C1 segment of cervical spinal cord (tissue), 14 donors: ENCODE data around the gene YLPM1.
"Not testable (repeated sequence)": the region's sequence is repeated elsewhere in the genome, so short reads cannot be mapped to it uniquely, and the experiment has no call there.

Source experiments
- DNase-seq, 14 donors: peaks; one replicate each; lab custom pipeline; 2025; lab: John Stamatoyannopoulos, UW

YLPM1 gene, protein sequence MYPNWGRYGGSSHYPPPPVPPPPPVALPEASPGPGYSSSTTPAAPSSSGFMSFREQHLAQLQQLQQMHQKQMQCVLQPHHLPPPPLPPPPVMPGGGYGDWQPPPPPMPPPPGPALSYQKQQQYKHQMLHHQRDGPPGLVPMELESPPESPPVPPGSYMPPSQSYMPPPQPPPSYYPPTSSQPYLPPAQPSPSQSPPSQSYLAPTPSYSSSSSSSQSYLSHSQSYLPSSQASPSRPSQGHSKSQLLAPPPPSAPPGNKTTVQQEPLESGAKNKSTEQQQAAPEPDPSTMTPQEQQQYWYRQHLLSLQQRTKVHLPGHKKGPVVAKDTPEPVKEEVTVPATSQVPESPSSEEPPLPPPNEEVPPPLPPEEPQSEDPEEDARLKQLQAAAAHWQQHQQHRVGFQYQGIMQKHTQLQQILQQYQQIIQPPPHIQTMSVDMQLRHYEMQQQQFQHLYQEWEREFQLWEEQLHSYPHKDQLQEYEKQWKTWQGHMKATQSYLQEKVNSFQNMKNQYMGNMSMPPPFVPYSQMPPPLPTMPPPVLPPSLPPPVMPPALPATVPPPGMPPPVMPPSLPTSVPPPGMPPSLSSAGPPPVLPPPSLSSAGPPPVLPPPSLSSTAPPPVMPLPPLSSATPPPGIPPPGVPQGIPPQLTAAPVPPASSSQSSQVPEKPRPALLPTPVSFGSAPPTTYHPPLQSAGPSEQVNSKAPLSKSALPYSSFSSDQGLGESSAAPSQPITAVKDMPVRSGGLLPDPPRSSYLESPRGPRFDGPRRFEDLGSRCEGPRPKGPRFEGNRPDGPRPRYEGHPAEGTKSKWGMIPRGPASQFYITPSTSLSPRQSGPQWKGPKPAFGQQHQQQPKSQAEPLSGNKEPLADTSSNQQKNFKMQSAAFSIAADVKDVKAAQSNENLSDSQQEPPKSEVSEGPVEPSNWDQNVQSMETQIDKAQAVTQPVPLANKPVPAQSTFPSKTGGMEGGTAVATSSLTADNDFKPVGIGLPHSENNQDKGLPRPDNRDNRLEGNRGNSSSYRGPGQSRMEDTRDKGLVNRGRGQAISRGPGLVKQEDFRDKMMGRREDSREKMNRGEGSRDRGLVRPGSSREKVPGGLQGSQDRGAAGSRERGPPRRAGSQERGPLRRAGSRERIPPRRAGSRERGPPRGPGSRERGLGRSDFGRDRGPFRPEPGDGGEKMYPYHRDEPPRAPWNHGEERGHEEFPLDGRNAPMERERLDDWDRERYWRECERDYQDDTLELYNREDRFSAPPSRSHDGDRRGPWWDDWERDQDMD (N-terminal part only)

DNA sequence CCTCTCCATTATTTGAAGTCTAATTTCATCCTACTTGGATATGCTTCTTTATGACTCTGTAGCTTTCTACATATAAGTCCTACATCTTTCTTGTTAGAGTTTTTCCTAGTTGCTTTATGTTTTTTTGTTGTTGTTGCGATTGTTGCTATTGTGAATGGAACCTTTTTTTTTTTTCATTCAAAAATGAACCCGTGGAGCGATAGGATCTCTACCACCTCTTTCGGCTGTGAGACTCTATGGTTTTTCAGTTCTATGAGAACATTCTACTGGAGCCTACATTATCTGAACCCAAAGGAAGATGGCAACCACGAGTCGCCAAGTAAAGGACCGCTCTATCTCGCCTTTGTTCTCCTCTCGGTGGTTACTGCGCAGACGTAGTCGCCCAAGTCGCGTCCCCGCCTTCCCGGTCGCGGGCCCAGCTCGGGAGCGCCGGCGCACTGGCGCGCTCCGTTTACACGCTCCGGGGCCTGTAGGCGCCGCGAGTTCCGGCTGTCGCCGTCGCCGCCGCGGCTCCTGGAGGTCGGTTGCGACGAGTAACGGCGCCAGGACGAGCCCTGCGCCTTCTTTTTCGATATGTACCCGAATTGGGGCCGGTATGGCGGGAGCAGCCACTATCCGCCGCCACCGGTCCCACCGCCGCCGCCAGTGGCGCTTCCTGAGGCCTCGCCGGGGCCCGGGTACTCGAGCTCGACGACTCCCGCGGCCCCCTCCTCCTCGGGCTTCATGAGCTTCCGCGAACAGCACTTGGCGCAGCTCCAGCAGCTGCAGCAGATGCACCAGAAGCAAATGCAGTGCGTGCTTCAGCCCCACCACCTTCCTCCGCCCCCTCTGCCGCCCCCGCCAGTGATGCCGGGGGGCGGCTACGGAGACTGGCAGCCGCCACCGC is at the start of gene YLPM1:
Gene YLPM1 (plus strand): TSS at position 400 of the 886 bp plus-strand sequence. CDS start 174 bp downstream, at position 574.
- DNase-seq, result peak; percentile 14 to 94 (median 90)

DNA sequence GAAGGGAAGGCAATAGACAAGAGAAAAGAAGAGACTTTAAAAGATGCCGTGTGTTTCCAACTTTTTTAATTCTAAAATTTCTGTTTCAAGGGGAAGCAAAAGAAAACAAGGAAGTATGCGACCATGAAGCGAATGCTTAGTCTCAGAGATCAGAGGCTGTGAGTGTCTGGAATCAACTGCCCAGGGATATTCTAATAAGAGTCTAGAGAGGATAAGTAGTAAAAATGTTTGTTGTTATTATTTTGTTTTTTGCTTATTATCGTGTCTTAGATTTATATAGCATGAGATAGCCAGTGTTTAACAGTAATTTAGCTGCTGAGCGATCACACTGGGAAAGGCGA is 49.8 kb upstream of the YLPM1 start:
- no peak for DNase-seq

DNA sequence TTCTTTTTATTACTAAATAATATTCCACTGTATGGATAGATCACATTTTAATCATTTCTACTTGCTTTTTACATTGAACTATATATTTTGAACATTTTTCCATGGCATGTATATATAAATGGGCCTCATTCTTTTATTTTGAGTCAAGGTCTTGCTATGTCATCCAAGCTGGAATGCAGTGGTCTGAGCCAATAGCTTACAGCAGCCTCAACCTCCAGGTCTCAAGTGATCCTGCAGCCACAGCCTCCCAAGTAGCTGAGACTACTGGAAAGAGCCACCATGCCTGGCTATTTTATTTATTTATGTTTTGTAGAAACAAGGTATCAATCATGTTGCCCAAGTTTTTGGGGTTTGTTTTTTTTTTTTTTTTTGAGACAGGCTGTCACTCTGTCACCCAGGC is 42.6 kb upstream of the YLPM1 start:
- no peak for DNase-seq

DNA sequence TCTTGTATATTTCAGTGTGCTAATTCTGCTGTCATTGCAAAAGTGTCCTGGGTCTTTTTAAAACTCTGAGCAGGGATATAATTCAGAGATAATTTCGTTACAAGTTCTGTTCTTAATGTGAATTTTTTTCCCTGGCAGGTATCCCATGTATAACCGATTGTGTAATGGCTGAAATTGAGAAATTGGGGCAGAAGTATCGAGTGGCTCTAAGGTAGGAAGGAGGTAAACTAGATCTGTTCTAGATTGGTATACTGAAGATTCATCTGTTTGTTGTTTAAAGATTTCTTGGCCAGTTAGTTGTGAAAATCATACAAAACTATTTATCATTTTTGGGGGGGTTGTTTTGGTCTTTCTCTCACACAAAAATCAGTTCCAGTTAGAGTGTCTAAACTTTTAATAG is 40.0 kb upstream of the YLPM1 start:
- DNase-seq, result no peak

DNA sequence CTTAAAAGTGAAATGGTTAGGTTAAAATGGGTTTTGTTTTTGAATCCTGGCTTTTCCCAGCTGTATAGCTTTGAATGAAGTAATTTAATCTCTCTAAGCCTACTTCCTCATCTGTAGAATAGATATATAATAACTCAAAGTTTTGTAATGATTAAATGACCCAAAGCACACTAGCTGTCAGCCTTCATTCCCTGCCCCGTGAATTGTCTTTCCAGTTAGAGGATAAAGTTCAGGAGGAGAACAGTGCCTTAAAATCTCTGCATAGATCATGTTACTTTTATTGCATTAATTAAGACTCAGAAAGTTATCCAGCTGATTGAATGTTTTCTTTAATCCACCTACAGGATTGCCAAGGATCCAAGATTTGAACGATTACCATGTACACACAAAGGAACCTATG is 30.7 kb upstream of the YLPM1 start:
- DNase-seq, result no peak

DNA sequence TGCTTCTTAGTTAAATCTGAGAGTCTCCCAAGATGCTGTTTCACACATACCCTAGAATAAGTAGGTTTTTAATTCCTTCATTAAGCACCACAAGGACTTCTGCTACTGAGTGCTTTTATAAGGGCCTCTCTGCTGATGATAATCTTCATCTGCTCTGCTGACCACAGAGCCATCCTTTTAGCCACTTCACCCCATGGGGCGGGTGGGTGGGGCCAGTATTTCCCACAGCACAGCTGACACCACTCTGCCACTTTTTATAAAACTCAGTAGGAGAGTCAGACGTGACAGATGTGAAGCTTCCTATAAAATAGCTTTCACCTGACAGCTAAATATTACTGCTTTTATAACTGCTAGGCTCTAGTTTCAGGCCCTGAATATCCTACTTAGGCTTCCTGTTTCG is 29.9 kb upstream of the YLPM1 start:
- no peak for DNase-seq

DNA sequence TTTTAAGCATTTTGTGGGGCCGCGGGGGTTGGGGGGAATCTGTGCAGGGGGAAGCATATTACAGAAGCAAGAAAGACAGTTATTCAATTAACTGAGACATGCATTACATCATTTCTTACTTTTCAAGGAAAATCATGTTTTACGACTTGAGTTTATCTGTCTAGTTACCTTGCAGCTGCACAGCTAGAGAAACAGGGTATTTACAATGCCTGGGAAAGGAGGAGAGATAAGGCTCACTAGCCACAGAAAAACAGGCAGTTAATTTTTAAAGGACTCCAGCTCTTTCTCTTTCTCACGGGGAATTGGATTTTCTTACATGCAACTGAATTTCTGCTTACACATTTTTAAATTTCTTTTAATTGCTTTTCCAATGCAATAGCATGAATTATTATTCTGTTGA is 28.0 kb upstream of the YLPM1 start:
- DNase-seq, result no peak

DNA sequence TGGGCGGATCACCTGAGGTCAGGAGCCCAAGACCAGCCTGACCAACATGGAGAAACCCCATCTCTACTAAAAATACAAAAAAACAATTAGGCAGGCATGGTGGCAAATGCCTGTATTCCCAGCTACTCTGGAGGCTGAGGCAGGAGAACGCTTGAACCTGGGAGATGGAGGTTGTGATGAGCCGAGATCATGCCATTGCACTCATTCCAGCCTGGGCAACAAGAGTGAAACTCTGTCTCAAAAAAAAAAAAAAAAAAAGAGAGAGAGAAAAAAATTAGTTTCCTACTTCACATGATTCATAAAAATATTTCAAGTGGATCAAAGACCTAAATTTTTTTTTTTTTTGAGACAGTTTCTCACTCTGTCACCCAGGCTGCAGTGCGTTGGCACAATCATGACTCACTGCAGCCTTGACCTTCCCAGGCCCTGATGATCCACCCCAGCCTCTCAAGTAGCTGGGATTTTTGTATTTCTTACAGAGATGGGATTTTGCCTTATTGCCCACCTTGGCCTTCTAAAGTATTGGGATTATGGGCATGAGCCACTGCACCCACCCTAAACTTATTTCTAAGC is 25.3 kb upstream of the YLPM1 start:
- DNase-seq, result no peak

DNA sequence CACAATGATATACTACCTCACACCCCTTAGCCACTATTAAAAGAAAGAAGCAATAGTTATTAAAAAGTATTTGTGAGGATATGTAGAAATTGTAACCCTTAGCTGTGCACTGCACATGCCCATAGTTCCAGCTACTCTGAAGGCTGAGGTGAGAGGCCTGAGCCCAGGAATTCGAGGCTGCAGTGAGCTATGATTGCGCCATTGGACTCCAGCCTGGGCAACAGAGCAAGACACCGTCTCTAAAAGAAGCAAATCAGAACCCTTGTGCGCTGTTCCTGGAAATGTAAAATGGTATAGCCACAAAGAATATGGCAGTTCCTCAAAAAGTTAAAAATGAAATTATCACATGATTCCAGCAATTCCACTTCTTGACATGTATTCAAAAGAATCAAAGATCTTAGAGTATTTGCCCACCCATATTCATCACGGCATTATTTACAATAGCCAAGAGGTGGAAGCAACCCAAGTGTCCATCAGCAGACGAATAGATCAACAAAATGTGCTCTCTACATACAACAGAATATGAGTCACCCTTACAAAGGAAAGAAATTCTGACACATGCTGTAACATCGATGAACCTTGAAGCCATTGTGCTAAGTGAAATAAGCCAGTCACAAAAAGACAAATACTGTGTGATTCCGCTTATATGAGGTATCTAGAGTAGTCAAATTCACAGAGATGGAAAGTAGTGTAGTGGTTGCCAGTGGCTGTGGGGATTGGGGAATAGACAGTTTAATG is 23.7 kb upstream of the YLPM1 start:
- DNase-seq, result no peak

DNA sequence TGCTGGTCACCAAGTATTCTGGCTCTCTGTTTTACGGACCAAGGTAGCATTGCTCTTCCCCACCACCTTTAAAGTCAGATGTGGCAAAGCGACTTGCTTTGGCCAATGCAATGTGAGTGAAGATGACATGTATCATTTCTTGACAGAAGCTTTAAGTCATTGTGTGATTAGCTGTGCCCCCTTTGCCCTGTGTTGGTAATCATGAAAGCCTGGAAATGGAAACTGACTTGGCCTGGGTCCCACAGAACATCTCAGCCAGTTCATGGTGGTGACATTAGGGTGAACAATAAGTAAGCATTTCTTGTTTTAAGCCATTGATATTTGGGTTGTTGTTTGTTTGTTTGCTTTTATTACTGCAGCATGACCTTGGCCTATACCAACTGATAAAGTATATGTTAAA is 15.9 kb upstream of the YLPM1 start:
- DNase-seq, result no peak

DNA sequence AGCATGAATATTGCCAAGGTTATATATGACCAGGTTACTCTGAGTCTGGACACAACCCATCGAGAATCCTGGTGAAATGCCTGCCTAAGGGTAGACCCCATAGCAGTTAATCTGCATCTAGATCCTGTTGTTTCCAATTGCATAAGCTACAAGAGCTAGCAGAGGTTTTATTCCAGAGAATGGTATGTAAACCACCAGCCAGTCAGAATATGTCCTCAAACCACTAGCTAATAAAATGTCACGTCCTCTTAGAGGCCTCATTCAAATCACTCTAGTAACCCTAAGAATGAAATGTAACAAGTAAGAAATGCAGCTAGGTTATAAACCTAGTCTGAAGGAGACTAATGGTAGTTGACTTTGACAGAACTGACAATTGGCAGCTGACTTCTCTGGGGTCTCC is 9.0 kb upstream of the YLPM1 start:
- DNase-seq, result no peak

DNA sequence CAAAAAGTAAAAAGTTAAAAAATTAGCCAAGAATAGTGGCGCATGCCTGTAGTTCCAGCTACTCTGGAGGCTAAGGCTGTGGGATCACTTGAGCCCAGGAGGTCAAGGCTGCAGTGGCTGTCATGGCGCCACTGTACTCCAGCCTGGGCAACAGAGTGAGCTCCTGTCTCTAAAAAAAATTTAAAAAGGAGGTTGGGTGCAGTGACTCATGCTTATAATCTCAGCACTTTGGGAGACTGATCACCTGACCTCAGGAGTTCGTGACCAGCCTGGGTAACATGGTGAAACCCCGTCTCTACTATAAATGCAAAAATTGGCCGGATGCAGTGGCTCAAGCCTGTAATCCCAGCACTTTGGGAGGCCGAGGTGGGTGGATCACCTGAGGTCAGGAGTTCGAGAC is 8.2 kb upstream of the YLPM1 start:
- DNase-seq, result no peak

DNA sequence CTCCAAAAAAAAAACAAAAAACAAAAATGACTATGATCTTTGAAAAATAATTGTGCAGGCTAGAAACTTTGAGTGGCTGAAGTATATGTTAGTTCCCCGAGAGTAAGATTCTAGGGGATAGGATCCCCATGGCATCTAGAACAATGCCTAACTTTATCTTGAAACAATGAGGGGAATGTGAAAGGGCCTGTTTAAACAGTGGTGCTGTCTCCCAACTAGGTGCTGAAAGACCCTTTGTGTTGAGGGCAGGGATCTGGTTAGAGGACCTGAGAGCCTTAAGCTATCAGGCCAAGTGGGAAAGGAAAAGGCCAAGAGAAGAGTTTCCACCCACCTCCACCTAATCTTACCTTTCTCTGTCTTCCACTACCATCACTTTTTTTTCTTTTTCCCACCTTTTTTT is 6.8 kb upstream of the YLPM1 start:
- DNase-seq, result no peak

DNA sequence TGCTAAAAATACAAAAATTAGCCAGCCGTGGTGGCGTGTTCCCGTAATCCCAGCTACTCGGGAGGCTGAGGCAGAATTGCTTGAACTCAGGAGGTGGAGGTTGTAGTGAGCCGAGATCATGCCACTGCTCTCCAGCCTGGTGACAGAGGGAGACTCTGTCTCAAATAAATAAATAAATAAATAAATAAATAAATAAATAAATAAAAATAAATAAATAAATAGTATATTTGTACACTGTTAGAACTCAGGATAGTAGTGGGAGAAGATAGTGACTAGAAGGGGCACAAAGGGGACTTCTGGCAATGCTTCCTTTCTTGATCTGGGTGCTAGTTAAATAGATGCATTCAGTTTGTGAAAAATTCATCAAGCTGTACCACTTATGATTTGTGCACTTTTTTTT is 4.6 kb upstream of the YLPM1 start:
- DNase-seq, result not testable (repeated sequence)

DNA sequence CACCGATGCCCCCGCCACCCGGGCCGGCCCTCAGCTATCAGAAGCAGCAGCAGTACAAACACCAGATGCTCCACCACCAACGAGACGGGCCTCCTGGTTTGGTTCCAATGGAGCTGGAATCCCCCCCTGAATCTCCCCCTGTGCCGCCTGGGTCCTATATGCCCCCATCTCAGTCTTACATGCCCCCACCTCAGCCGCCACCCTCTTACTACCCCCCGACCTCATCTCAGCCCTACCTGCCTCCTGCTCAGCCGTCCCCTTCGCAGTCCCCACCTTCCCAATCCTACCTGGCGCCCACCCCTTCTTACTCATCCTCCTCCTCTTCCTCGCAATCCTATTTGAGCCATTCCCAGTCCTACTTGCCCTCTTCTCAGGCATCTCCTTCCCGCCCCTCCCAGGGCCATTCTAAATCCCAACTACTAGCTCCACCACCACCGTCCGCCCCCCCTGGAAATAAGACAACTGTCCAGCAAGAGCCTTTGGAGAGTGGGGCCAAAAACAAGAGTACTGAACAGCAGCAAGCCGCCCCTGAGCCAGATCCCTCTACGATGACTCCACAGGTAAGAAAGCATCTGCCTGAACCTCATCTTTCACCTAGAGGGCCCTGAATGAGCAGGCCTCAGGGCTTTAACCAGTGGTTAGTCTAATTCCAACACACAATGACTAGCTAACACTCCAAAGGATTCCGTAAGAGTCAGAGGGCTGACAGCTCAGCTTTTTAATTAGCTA is 851 bp downstream of the YLPM1 start:
- DNase-seq, result peak in 7 of 14 donors; percentile 1 to 44 (median 4)

DNA sequence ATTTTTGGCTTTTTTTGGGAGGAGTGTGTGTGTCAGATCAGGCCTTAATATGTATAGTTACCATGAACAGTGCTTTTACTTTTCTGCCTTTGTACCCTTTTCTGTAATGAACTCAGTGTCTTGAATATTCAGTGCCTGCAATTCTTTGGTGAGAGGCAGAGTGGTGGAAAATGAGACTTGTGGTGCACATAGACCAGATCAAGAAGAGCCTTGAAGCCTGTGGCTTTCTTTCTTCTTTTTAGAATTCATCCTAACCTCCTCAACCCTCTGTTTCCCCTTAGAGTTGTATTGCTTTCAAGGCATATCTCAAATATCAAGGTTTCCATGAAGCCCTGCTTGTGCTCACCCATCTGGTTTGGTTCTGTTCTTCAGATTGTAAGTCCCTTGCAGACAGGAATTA is 2.6 kb downstream of the YLPM1 start:
- DNase-seq, result no peak

DNA sequence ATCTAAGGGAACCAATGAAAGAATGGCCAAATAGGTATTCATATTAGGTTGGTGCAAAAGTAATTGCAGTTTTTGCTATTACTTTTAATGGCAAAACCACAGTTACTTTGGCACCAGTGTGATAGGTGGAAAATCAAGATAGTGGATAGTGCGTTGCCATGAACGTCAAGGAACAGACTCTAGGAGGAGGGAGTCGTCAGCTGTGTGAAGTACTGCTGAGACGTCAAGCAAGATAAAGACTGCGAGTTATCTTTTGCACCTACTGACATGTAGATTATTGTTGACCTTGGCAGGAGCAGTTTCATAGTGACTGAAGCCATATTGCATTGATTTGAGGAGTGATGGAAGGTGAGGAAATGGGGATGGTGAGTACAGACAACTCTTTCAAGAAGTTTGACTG is 8.3 kb downstream of the YLPM1 start:
- DNase-seq, result no peak

DNA sequence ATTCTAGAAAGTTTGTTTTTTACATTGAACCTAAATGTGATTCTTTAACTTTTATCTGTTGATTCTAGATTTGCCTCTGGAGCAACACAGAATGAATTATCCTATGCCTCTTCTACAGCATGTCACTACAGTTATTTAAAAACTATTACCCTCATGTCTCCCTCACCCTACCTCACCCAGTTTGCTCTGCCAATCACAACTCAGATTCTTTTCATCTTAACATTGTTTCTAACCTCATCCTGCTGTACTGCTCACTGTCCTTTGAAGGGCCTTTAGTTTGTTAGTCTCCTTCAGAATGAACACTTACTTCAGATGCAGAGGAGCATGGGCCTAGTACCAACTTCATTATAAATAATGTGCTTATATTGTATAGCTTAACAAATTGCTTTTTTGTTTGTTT is 21.5 kb downstream of the YLPM1 start:
- no peak for DNase-seq

DNA sequence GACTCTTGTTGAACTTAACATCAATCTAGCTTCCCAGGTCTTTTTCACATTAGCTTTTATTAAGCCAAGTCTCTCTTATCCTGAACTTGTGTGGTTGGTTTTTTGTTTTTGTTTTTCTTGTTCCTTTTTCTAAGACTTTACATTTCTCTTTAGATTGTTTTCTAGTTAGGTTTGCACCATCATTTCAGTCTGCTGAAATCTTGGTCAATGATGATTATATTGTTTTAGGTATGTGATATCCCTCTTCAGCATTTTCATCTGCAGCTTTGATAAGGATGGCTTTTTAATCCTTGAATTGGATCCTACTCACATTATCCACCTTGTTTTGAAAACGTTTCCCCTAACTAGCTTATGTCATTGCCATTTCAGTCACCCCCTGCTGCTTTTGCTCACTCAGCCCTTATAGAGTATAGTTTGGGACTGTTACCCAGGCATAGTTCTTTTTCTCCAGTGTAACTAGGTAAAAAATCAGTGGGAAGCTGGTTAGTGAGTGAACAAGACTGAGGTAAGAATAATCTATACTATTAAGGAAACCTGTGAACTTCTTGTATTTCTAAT is 22.0 kb downstream of the YLPM1 start:
- DNase-seq, result no peak
